CD4-positive, alpha-beta T cell treated with Interleukin-15 for 4 hours (primary cell): Measurements from ENCODE around the gene BAHCC1.

ENCODE experiments used
- DNase-seq: peaks from one replicate; pipeline ENCODE4 v3.0.0-alpha.2; 2020; ENCODE audit warnings: low spot score

The BAHCC1 gene

GRCh38 chr17:81386646-81387099 lies 8.6 kb upstream of the BAHCC1 start:
- no peak for DNase-seq

- peak; percentile 23 for DNase-seq
Measured at GRCh38 chr17:81387100-81388090, 7.9 kb upstream of the BAHCC1 start.

- no peak for DNase-seq
Measured at GRCh38 chr17:81388091-81388611, 7.1 kb upstream of the BAHCC1 start.

GRCh38 chr17:81388612-81389367 lies 6.5 kb upstream of the BAHCC1 start:
- no peak for DNase-seq

- DNase-seq = no peak
Measured at GRCh38 chr17:81389585-81389984, 5.7 kb upstream of the BAHCC1 start.

- DNase-seq = no peak
Measured at GRCh38 chr17:81390029-81390872, 5.0 kb upstream of the BAHCC1 start.

GRCh38 chr17:81390873-81391255 lies 4.4 kb upstream of the BAHCC1 start:
- no peak for DNase-seq

GRCh38 chr17:81391293-81391935 lies 3.8 kb upstream of the BAHCC1 start:
- DNase-seq = no peak

GRCh38 chr17:81391936-81392908 lies 3.0 kb upstream of the BAHCC1 start:
- DNase-seq = no peak

- DNase-seq = no peak
Measured at GRCh38 chr17:81392909-81393654, 2.2 kb upstream of the BAHCC1 start.

GRCh38 chr17:81393684-81394376 lies 1.4 kb upstream of the BAHCC1 start:
- DNase-seq = peak; percentile 55

GRCh38 chr17:81394377-81394920 lies 808 bp upstream of the BAHCC1 start:
- no peak for DNase-seq

- no peak for DNase-seq
Measured at GRCh38 chr17:81395600-81396277, 482 bp downstream of the BAHCC1 start.

- DNase-seq = no peak
Measured at GRCh38 chr17:81396278-81396721, 1.0 kb downstream of the BAHCC1 start.

GRCh38 chr17:81396722-81397313 lies 1.6 kb downstream of the BAHCC1 start:
- peak; percentile 24 for DNase-seq

- no peak for DNase-seq
Measured at GRCh38 chr17:81397314-81398175, 2.3 kb downstream of the BAHCC1 start.
